ENCODE data around the gene SLC15A2. TPM values are rescaled to one million over a fixed set of nuclear protein-coding genes. Genes with fewer than 3 reads are reported as not detected.

Gene SLC15A2
- total RNA-seq, 4 donors from 2014 or later = 1.9 to 4.9 (median 4.4) TPM

- intact Hi-C loops (cut with DNase I) = no loop called here
- TF ChIP-seq POLR2A (IDR thresholded peaks at IDR 0.05) = no peak
- TF ChIP-seq CTCF (IDR thresholded peaks at IDR 0.05) = no peak
- 44 to 59% methylated on average over 4 of the region's 4 CpGs for WGBS, 2 donors
- DNase-seq = no peak
- Histone ChIP-seq H3K27me3 (no peaks in the 10 kb centered on the region), H3K9me3 (no peaks in the 10 kb centered on the region), H3K36me3 (no peaks in the 10 kb centered on the region), H3K27ac (peak overlapping the region in 3 of 4 donors; percentile 58 to 66 (median 60)), H3K4me3 (no peak overlapping the region), H3K4me1 (peaks cover 0 to 29% (median 0%) of the 10 kb centered on the region in 3 donors)
Measured at GRCh38 chr3:121942116-121942786, 48.0 kb downstream of the SLC15A2 start.

- peak overlapping the region in 1 of 4 donors; percentile 60 for H3K27ac ChIP-seq
- no peak for TF ChIP-seq CTCF (IDR thresholded peaks at IDR 0.05)
- no peak for TF ChIP-seq POLR2A (IDR thresholded peaks at IDR 0.05)
- no peaks in the 10 kb centered on the region for H3K36me3 ChIP-seq
- intact Hi-C loops (cut with DNase I) = no loop called here
- peaks cover 0 to 25% (median 0%) of the 10 kb centered on the region in 3 donors for H3K4me1 ChIP-seq
- H3K4me3 ChIP-seq = no peak overlapping the region
- H3K9me3 ChIP-seq = no peaks in the 10 kb centered on the region
- no peaks in the 10 kb centered on the region for H3K27me3 ChIP-seq
- no peak for DNase-seq
Measured at GRCh38 chr3:121943431-121943830, 49.2 kb downstream of the SLC15A2 start.

GRCh38 chr3:121948641-121949040 is 54.4 kb downstream of the SLC15A2 start:
- Histone ChIP-seq H3K9me3 (no peaks in the 10 kb centered on the region), H3K4me1 (peaks cover 0 to 3% (median 0%) of the 10 kb centered on the region in 3 donors), H3K36me3 (no peaks in the 10 kb centered on the region), H3K4me3 (no peak overlapping the region), H3K27ac (no peak overlapping the region), H3K27me3 (no peaks in the 10 kb centered on the region)
- 56 to 62% methylated on average over 1 of the region's 1 CpG for WGBS, 2 donors
- DNase-seq = no peak
- intact Hi-C loops (cut with DNase I) = no loop called here
- TF ChIP-seq CTCF (IDR thresholded peaks at IDR 0.05) = no peak
- TF ChIP-seq POLR2A (IDR thresholded peaks at IDR 0.05) = no peak

- intact Hi-C loops (cut with DNase I) = no loop called here
- no peak overlapping the region for H3K4me3 ChIP-seq
- H3K27me3 ChIP-seq = no peaks in the 10 kb centered on the region
- no peak overlapping the region for H3K27ac ChIP-seq
- WGBS, 2 donors = 15 to 17% methylated on average over 1 of the region's 1 CpG
- no peaks in the 10 kb centered on the region for H3K4me1 ChIP-seq
- DNase-seq = no peak
- no peaks in the 10 kb centered on the region for H3K9me3 ChIP-seq
- no peak for TF ChIP-seq POLR2A (IDR thresholded peaks at IDR 0.05)
- TF ChIP-seq CTCF (IDR thresholded peaks at IDR 0.05) = no peak
- H3K36me3 ChIP-seq = no peaks in the 10 kb centered on the region
Measured at GRCh38 chr3:121951291-121951919, 57.2 kb downstream of the SLC15A2 start.

GRCh38 chr3:121956363-121956762 is 62.2 kb downstream of the SLC15A2 start:
- Histone ChIP-seq H3K27ac (no peak overlapping the region), H3K27me3 (no peaks in the 10 kb centered on the region), H3K9me3 (no peaks in the 10 kb centered on the region), H3K4me1 (no peaks in the 10 kb centered on the region), H3K4me3 (no peak overlapping the region), H3K36me3 (no peaks in the 10 kb centered on the region)
- no peak for DNase-seq
- intact Hi-C loops (cut with DNase I) = no loop called here
- TF ChIP-seq POLR2A (IDR thresholded peaks at IDR 0.05) = no peak
- WGBS, 2 donors = 72 to 85% methylated on average over 3 of the region's 3 CpGs

All from esophagus squamous epithelium (tissue), 5 donors.